DMS 273 treated with DMSO at 0.1 percent for 48 hours (cell line): ENCODE results near the gene ITGB6.
"Not testable (repeated sequence)": the region's sequence is repeated elsewhere in the genome, so short reads cannot be mapped to it uniquely, and the experiment has no call there.

Experiments
- DNase-seq: peaks from one replicate; lab custom pipeline; 2025; lab: John Stamatoyannopoulos, UW

Gene ITGB6

DNA sequence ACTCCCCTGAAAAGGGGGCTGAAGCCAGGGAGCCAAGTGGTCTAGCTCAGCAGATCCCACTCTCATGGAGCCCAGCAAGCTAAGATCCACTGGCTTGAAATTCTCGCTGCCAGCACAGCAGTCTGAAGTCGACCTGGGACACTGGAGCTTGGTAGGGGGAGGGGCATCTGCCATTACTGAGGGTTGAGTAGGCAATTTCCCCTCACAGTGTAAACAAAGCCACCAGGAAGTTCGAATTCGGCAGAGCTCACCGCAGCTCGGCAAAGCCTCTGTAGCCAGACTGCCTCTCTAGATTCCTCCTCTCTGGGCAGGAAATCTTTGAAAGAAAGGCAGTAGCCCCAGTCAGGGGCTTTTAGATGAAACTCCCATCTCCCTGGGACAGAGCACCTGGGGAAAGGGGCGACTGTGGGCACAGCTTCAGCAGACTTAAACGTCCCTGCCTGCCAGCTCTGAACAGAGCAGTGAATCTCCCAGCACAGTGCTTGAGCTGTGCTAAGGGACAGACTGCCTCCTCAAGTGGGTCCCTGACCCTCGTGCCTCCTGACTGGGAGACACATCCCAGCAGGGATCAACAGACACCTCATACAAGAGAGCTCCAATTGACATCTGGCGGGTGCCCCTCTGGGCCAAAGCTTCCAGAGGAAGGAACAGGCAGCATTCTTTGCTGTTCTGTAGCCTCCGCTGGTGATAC lies 18.8 kb downstream of the ITGB6 start:
- not testable (repeated sequence) for DNase-seq

DNA sequence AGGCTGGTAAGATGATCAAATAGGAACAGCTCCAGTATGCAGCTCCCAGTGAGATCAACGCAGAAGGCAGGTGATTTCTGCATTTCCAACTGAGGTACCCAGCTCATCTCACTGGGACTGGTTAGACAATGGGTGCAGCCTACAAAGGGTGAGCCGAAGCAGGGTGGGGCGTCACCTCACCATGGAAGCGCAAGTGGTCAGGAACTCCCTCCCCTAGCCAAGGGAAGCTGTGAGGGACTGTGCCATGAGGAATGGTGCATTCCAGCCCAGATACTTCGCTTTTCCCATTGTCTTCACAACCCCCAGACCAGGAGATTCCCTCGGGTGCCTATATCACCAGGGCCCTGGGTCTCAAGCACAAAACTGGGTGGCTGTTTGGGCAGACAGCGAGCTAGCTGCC lies 19.4 kb downstream of the ITGB6 start:
- not testable (repeated sequence) for DNase-seq

DNA sequence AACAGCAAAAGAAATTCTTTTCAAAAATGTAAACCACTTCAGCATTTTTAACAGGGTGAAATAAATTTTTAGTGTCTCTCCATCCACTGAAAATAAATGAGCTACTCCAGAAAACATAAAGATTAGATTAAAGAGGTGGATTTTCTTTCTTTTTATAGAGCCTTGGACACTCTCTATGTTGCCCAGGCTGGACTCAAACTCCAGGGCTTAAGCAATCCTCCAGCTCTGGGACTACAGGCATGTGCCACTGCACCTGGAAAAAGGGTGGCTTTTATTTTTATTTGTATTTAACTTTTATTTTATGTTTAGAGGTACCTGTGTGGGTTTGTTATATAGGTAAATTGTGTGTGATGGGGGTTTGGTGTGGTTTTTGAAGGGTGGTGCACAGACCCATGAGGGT lies 19.9 kb downstream of the ITGB6 start:
- DNase-seq, result no peak

DNA sequence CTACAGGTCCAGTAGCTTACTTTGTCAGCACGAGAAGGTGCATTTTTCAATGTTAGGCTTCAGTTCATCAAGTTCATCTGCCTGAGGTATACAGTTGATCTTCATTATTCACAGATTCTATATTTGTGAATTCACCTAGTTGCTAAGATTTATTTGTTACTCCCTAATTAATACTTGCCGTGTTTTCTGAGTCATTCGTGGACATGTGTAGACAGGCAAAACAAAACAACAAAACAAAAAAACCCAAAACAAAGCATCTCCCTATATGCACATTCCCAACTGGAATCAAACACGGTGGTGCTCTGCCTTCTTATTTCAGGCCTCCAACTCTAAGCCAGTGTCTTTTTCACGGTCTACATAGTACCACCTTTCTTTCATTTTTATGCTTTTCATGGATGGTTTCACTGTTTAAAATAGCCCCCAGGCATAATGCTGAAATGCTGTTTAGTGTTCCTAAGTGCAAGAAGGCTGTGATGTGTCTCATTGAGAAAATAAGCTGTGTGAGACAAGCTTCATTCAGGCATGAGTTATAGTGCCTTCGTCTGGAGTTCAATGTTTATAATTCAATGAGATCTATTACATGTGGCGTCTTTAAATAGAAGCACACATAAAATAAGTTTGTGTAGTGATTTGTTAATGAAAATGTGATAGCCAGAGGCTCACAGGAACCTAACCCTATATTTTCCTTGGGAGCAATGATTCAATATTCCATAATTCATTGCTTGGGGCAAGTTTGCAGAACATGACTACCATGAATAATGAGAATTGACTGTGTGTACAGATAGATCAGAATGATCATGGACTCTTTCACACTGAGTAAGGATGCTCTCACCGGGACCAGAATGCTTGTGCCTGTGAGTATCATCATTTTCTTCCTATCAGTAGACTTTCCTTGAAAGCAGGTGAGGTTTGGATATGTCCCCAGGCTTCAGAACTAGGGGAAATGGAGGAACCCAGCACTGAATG lies 24.6 kb downstream of the ITGB6 start:
- DNase-seq, result no peak

DNA sequence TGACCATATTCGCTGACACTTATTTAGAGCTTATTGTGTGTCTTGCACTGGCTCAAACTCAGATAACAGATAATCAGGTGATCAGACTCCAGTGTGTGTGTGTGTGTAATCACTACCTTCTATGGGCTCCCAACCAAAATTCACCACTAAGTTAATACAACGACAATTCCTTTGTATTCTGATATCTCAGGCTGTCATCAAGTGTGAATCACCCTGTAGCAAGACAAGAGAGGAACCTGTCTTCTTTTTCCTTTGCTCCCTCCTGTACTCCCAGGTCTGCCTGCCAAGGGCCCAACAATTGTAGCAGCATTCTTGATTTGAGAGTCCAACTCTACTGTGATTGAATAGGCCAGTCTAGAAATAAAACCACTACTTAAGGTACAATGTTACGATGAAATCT lies 25.8 kb downstream of the ITGB6 start:
- no peak for DNase-seq

DNA sequence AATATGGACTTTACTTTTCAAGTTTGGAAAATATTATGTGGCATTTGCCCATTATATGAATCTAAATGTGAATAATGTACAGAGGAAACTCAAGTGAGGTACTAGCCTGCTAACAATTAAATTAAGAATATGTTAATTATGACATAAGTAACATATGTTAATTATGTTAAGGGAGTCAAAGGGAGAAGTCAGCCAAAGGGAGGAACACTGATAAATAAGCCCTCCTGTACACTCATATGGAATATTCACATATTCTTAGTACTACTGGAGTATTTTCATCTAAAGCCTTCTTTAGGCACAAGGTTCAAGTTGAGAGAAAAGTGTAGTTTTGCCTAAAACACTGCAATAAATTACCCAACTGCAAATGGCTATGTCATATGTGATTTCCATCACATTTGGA lies 30.1 kb downstream of the ITGB6 start:
- no peak for DNase-seq

DNA sequence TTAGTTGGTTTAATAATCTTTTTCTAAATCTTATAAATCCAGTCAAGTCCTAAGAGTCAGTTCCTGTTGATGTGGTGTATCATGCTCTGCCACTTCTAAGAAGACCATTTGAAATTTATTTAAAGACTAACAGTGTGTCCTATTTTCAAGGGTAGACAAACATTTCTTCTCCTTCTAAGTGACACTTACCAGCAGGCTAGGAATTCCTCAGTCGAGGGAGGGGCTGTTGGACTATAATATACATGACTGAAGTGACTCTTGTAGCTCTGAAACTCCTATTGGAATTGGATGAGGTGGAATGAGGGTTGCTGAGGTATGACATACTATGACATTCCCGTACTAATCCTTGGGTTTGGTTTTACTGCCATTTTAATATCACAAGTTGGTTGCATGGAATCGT lies 30.6 kb downstream of the ITGB6 start:
- DNase-seq, result no peak

DNA sequence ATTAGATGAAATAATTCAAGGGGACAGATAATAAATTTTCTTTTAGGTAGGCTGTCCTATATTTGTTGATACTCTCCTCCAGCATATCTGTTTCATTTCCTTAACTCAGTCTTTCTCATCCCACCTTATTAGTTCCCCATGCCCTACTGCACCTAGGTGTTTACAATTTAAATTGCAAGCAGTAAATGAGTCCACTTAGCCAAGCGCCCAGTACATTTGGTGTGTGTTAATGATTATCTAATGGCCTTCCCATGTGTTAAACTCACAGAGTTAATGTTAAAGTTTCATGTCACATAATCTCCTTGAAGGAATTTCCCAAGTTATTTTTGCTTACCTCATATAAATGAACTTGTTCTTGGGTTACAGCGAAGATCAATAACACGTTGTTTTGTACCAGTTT lies 31.2 kb downstream of the ITGB6 start:
- DNase-seq, result no peak

DNA sequence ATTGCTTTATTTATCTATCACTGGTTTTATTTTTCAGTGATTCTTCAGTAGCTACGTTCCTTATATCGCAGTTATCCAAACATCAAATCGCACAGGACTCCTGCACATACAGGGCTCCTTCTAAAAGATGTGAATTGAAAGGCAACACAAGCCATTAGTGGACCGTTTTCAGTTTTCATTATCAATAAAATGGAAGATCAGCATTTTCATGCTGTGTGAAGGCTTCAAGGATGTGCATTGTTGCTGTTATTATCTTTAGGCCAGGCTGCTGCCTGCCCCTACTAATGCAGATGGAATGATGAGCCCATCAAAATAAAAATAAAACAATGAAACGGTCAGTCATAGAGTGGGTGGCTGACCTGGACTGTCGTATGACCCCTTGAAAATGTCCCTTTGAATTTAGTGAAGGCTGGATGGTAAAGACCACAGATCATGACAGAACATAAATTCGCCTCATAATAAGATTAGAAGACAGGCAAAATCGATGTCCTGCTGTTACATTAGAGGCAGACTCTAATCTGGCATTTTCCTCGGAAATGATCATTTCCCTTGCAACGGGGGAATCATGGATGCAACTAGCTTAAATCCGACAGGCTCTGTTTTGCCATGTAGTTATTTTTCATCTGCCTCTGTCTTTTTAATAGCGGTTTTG lies 32.9 kb downstream of the ITGB6 start:
- DNase-seq, result no peak

DNA sequence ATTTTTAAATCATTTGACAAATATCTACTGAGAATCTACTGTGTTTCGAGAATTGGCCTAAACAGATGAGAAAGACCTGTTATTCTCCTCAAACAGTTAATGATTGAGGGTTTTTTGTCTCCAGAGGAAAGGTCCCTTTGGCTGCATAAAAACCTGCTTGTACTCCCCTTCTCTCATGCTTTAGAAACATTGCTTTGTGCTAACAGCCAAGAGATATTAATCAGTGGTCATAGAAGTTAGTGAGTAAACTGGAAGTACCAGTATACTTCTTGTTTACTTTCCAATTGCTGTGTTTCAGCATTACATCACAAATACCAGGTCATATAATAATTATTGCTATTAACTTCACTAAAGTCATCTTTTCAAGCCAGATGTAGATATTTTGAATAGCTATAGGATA lies 34.1 kb downstream of the ITGB6 start:
- no peak for DNase-seq

DNA sequence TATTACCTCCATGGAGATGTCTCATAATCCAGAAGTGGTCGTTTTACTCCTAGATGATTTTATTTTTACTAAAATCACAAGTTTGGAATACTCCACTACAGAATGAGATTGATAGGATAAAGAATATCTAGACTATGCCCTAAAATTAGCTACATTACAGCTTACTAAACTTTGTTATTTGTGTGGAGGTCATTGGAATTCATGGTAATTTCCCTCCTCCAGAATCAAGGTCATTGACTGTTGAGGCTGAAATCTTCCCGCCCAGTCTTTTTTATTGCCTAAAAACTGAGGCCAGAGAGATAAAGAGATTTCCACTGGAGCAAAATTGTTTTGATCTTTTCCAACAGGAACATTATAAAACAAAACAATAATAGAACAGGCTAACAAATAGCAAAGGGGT lies 35.0 kb downstream of the ITGB6 start:
- no peak for DNase-seq

DNA sequence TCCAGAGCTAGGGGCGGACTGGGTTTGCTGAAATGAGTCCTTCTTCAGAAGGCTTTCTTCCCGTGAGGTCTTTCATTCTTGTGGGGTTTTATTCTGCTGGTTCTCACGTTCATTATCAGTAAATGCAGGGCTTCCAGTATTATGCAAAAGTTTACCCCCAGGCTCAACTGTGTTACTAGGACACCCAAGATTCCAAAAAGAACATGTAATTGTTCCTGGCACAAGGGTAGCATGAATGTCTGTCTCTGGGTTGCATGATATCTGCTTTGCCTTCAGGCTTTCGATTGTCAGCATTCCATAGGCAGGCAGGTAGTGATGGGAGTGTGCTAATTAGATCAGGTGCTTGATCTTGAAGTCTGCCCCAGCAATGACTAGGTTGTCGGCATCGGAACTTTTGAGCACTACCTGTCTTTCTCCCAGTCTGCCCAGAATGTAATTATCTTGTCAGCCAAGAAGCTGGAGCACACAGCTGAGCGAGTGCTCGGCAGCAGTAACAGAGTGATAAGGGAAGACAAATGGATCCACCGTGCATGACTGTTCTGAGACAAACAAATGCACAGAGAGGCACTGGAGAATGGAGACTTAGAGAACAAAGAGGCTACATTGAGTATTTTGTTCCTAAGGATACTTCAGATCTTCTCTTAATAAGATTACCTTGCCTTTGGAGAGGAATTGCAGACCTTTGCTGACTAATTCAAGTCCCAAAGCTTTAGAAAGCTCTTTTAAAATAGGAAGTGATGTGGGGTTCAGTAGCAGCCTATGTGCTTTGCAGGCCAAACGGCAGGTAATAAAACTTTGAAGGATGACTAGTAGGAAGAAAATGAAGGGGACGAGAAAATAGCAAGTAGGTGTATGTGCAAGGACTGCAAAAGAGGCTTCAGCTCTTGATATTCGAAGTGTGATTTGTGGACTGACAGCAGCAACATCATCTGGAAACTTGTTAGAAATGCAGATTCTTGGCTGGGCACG lies 41.9 kb downstream of the ITGB6 start:
- no peak for DNase-seq

DNA sequence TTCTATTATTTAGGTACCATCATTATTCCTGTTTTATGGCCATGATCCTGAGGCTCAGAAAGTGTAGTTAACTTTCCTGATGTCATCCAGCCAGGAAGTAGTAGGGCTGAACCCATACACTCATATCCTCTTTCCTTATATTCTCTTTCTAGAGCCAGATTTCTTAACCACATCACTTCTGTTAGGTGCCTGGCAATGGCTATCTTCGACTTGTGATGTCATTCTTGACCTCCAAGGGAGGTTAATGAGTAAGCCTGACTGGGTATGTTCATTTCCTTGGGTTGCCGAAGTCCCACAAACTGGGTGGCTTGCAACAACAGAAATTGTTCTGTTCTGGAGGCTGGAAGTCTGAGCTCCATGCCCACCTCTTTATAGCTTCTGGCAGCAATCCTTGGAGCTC lies 43.4 kb downstream of the ITGB6 start:
- no peak for DNase-seq

DNA sequence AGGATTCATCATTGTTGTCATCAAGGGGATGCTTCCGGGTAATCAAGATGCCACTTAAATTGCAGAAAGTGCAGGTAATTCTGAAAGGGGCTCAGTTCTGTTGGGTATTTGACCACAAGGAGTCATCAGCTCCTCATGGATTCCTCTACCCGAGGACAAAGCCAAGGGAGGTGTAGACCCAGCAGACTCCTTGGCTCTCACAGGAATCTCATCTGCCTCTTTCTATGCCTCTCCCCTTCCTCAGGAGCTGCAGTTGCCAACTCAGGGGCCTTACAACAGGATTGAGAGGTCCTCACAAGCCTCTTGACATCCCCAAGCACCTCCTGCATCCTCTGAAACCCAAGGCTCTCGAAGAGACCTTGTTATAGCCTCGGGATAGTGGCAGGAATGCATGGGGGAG lies 44.0 kb downstream of the ITGB6 start:
- no peak for DNase-seq

DNA sequence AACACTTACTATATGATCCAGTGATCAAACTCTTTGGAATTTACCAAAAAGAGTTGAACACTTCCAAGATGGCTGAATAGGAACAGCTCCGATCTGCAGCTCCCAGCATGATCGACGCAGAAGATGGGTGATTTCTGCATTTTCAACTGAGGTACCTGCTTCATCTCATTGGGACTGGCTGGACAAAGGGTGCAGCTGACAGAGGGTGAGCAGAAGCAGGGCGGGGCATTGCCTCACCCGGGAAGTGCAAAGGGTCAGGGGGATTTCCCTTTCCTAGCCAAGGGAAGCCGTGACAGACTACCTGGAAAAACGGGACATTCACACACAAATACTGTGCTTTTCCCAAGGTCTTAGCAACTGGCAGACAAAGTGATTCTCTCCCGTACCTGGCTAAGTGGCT lies 51.7 kb downstream of the ITGB6 start:
- DNase-seq, result not testable (repeated sequence)

DNA sequence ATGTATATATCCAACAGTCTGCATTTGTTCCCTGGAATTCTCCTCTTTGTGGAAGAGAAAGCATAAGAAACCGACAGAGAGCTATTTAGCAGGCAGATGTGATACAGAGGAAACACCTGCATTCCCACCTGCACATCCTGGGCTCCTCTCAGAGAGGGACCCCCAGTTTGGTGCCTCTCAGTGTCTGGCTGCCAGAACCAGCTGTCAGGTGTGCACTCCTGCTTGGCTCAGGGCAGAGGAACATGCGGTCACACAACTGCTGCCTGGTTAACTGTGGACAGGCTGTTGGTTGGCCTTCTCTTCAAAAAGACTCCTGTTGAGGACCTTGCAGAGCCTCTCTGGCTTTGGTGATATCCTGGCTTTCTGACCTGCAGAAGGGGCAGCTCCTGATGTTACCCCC lies 54.6 kb downstream of the ITGB6 start:
- no peak for DNase-seq

DNA sequence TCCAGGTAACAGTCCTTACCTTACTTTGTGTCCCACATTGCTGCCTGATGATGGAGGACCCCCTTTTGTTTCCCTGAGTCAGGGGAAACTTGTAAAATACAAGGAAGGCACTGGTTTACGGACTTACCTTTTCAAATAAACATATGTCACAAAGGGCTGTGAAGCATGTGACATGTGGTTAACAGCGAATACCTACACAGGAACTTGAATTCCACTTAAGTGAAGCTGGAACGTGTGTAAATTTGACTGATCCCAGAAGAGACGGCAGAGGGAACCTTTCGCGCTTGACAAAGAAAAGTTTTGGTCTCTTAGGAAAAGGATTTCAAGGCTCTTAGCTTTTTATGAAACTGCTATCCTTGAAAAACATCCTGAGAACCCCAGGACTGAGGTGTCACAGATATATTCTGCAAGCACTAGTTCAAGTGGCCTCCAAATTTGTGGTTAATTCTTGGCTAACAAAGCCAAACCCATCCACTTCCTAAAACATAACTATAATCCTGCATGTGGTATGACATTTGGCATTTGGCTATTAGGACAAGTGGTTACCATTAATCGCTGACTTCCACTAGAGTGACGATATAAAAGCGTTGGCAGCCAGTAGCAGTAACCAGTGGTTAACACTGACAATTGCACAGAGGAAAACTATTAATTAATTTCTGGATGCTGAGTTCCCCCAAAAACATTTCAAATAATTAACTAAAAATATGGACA lies 55.6 kb downstream of the ITGB6 start:
- DNase-seq, result no peak

DNA sequence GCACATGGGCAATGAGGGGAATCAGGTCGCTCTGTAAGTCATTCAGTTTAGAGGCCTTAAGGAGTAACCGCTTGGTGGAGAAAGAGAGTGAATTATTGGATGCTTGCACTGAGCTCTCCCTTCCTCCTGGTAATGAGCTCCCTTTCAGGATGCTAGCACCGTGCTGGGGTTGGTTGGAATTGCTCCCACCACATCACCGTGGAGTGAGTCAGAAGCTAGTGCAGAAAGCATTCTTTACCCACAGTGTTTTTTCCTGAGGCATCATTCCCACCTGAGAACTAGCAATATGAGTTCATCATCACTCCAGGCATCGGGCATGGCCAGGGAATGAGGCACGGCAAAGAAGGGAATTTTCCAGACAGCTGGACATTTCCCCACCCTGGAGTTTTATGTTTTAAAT lies 57.6 kb downstream of the ITGB6 start:
- no peak for DNase-seq

DNA sequence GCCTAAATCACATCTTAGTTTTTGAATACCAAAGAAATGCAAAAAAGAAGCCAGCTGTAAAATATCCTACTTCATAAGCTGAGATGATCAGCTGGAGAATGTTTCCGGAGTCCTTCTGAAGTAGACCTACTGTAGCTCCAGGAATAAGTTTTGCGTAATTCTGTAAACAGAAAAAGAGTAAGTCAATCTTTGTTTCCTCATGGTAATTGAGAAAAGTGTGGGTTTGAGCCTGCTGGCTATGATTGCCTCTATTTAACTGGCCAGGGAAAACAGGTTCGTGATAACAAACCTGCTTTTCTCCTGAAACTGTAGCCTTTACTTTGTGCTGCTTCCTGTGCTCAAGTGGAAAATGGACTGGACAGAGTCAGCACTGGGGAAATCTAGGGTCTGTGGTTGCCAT lies 58.2 kb downstream of the ITGB6 start:
- no peak for DNase-seq

DNA sequence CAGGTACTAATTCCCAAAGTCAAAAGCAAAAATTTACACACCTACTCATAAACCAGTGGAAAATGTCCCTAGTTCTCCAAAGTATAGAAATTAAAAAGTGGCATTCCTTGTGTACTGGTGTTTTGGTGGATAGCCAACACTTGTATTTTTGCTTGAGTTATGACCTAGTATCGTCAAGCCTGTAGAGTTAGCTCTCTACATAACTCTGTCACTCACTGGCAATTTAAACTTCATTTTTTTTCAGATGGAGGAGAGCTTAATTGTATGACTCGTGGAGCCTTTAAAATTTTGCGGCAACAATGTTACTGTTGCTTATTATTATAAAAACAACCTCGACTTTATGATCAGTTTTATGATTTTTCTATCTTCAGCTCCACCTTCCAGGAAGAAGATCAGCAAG lies 58.7 kb downstream of the ITGB6 start:
- DNase-seq, result no peak

DNA sequence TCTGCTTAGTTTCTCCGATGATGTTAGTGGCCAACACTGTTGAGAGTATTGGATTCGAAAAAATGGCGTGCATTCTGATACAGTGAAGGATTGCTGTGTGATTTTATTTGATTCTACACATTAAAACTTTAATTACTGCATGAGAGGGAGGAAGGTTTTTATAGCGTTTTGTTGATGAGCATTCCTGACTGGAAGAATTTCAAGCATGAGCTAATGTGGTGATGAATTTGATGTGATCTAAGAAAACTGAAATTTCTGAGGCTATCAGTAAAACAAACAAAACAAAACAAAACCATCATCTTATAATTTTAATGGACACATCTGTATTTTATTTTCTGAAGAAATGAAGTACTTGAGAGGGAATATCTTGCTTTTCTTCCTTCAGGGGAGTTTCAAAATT lies 59.6 kb downstream of the ITGB6 start:
- no peak for DNase-seq
